Activated CD4-positive, alpha-beta T cell treated with anti-CD3 and anti-CD28 coated beads, Interleukin-2, amount 50 U/mL, for 48 hours (primary cell): Measurements from ENCODE around the gene LMF2.

Source experiments
- DNase-seq, 2 experiments: peaks; one replicate each; pipeline ENCODE4 v3.0.0-alpha.2; 2020

The LMF2 gene

GRCh38 chr22:50481045-50481439 is 26.5 kb downstream of the LMF2 start:
- DNase-seq = no peak

- no peak for DNase-seq
Observed at GRCh38 chr22:50479721-50480120, 27.8 kb downstream of the LMF2 start.

- DNase-seq = no peak
Observed at GRCh38 chr22:50477923-50478322, 29.6 kb downstream of the LMF2 start.

GRCh38 chr22:50476868-50477267 is 30.6 kb downstream of the LMF2 start:
- no peak for DNase-seq

- DNase-seq = no peak
Observed at GRCh38 chr22:50475652-50476002, 31.9 kb downstream of the LMF2 start.

- peak; percentile 89 to 92 for DNase-seq
Observed at GRCh38 chr22:50474710-50475651, 32.5 kb downstream of the LMF2 start, which contains the start of gene SBF1. TSS of gene SBF1 (minus strand) at chr22:50475035. CDS start at chr22:50474840, 195 bp downstream.

GRCh38 chr22:50473855-50474671 is 33.4 kb downstream of the LMF2 start:
- DNase-seq = peak; percentile 46 to 56

GRCh38 chr22:50473088-50473487 is 34.4 kb downstream of the LMF2 start:
- peak; percentile 46 to 55 for DNase-seq

GRCh38 chr22:50471962-50472361 is 35.5 kb downstream of the LMF2 start:
- no peak for DNase-seq

GRCh38 chr22:50471197-50471847 is 36.2 kb downstream of the LMF2 start:
- no peak for DNase-seq

- DNase-seq = peak in 1 of 2 experiments; percentile 26
Observed at GRCh38 chr22:50470491-50470890, 37.0 kb downstream of the LMF2 start.

- DNase-seq = peak; percentile 92 to 94
Observed at GRCh38 chr22:50469377-50470305, 37.9 kb downstream of the LMF2 start.

- DNase-seq = no peak
Observed at GRCh38 chr22:50468626-50469025, 38.9 kb downstream of the LMF2 start.

GRCh38 chr22:50467773-50468440 is 39.6 kb downstream of the LMF2 start:
- no peak for DNase-seq

- no peak for DNase-seq
Observed at GRCh38 chr22:50467341-50467740, 40.2 kb downstream of the LMF2 start.

- no peak for DNase-seq
Observed at GRCh38 chr22:50465066-50465930, 42.2 kb downstream of the LMF2 start.

GRCh38 chr22:50464451-50464850 is 43.1 kb downstream of the LMF2 start:
- DNase-seq = no peak

- DNase-seq = no peak
Observed at GRCh38 chr22:50463188-50463900, 44.2 kb downstream of the LMF2 start.

- DNase-seq = no peak
Observed at GRCh38 chr22:50461979-50462540, 45.4 kb downstream of the LMF2 start.
